ENCODE data around the gene PLCH1.

PLCH1 gene

GRCh38 chr3:155785662-155786295 lies 40.9 kb upstream of the PLCH1 start:
- H3K27me3 ChIP-seq (replicated peaks; ENCODE audit: control insufficient read depth, insufficient read depth, low read length), result no peaks in the 10 kb centered on the region
- no peak for TF ChIP-seq CTCF (IDR thresholded peaks at IDR 0.05; ENCODE audit: insufficient read depth, low read length, poor library complexity, severe bottlenecking)
- no peaks in the 10 kb centered on the region for H3K36me3 ChIP-seq (ENCODE audit: control insufficient read depth, insufficient read depth, low read length)
- no peak for DNase-seq (ENCODE audit: extremely low read depth, insufficient read length)
- no peak overlapping the region for H3K4me3 ChIP-seq (replicated peaks; ENCODE audit: low read depth, low read length)

- TF ChIP-seq CTCF (IDR thresholded peaks at IDR 0.05; ENCODE audit: insufficient read depth, low read length, poor library complexity, severe bottlenecking), result no peak
- DNase-seq (ENCODE audit: extremely low read depth, insufficient read length), result no peak
- Histone ChIP-seq H3K27me3 (replicated peaks; ENCODE audit: control insufficient read depth, insufficient read depth, low read length) (no peaks in the 10 kb centered on the region), H3K36me3 (ENCODE audit: control insufficient read depth, insufficient read depth, low read length) (no peaks in the 10 kb centered on the region), H3K4me3 (replicated peaks; ENCODE audit: low read depth, low read length) (no peak overlapping the region)
Measured at GRCh38 chr3:155782390-155782953, 37.6 kb upstream of the PLCH1 start.

- Histone ChIP-seq H3K27me3 (replicated peaks; ENCODE audit: control insufficient read depth, insufficient read depth, low read length) (no peaks in the 10 kb centered on the region), H3K4me3 (replicated peaks; ENCODE audit: low read depth, low read length) (no peak overlapping the region), H3K36me3 (ENCODE audit: control insufficient read depth, insufficient read depth, low read length) (no peaks in the 10 kb centered on the region)
- DNase-seq (ENCODE audit: extremely low read depth, insufficient read length), result no peak
- no peak for TF ChIP-seq CTCF (IDR thresholded peaks at IDR 0.05; ENCODE audit: insufficient read depth, low read length, poor library complexity, severe bottlenecking)
Measured at GRCh38 chr3:155780291-155780690, 35.4 kb upstream of the PLCH1 start.

- no peaks in the 10 kb centered on the region for H3K36me3 ChIP-seq (ENCODE audit: control insufficient read depth, insufficient read depth, low read length)
- no peaks in the 10 kb centered on the region for H3K27me3 ChIP-seq (replicated peaks; ENCODE audit: control insufficient read depth, insufficient read depth, low read length)
- no peak for TF ChIP-seq CTCF (IDR thresholded peaks at IDR 0.05; ENCODE audit: insufficient read depth, low read length, poor library complexity, severe bottlenecking)
- no peak overlapping the region for H3K4me3 ChIP-seq (replicated peaks; ENCODE audit: low read depth, low read length)
- no peak for DNase-seq (ENCODE audit: extremely low read depth, insufficient read length)
Measured at GRCh38 chr3:155778462-155778861, 33.6 kb upstream of the PLCH1 start.

GRCh38 chr3:155772801-155773200 lies 27.9 kb upstream of the PLCH1 start:
- Histone ChIP-seq H3K27me3 (replicated peaks; ENCODE audit: control insufficient read depth, insufficient read depth, low read length) (no peaks in the 10 kb centered on the region), H3K4me3 (replicated peaks; ENCODE audit: low read depth, low read length) (no peak overlapping the region), H3K36me3 (ENCODE audit: control insufficient read depth, insufficient read depth, low read length) (no peaks in the 10 kb centered on the region)
- DNase-seq (ENCODE audit: extremely low read depth, insufficient read length), result no peak
- no peak for TF ChIP-seq CTCF (IDR thresholded peaks at IDR 0.05; ENCODE audit: insufficient read depth, low read length, poor library complexity, severe bottlenecking)
